ENCODE measurements around the gene FXYD4. TPM values are rescaled to one million over a fixed set of nuclear protein-coding genes. Genes with fewer than 3 reads are reported as not detected.

Gene FXYD4
- total RNA-seq, 4 donors from 2014 or later: not detected

- no peak for DNase-seq
- no peaks in the 10 kb centered on the region for H3K36me3 ChIP-seq
- no peak overlapping the region for H3K27ac ChIP-seq
- WGBS, 2 donors: 65 to 80% methylated on average over 14 of the region's 14 CpGs
- H3K4me1 ChIP-seq: peaks cover 0 to 10% of the 10 kb centered on the region in 2 donors
- H3K27me3 ChIP-seq: peaks cover 4% of the 10 kb centered on the region
- intact Hi-C loops (cut with DNase I): no loop called here
- no peak overlapping the region for H3K4me3 ChIP-seq (replicated peaks in 1 of 3)
- H3K9me3 ChIP-seq: no peaks in the 10 kb centered on the region
- TF ChIP-seq CTCF (IDR thresholded peaks at IDR 0.05) (no peak), POLR2A (IDR thresholded peaks at IDR 0.05) (no peak)
Observed at GRCh38 chr10:43351301-43351700, 20.1 kb upstream of the FXYD4 start.

GRCh38 chr10:43352951-43353350, 18.5 kb upstream of the FXYD4 start:
- TF ChIP-seq CTCF (IDR thresholded peaks at IDR 0.05) (no peak), POLR2A (IDR thresholded peaks at IDR 0.05) (no peak)
- Histone ChIP-seq H3K36me3 (no peaks in the 10 kb centered on the region), H3K27ac (no peak overlapping the region), H3K9me3 (no peaks in the 10 kb centered on the region), H3K27me3 (peaks cover 4% of the 10 kb centered on the region), H3K4me1 (peaks cover 0 to 10% of the 10 kb centered on the region in 2 donors), H3K4me3 (replicated peaks in 1 of 3) (no peak overlapping the region)
- WGBS, 2 donors: 66 to 71% methylated on average over 7 of the region's 7 CpGs
- no peak for DNase-seq
- intact Hi-C loops (cut with DNase I): no loop called here

- H3K27ac ChIP-seq: no peak overlapping the region
- peaks cover 4% of the 10 kb centered on the region for H3K27me3 ChIP-seq
- no peaks in the 10 kb centered on the region for H3K9me3 ChIP-seq
- peaks cover 0 to 10% of the 10 kb centered on the region in 2 donors for H3K4me1 ChIP-seq
- TF ChIP-seq POLR2A (IDR thresholded peaks at IDR 0.05): no peak
- no peak for TF ChIP-seq CTCF (IDR thresholded peaks at IDR 0.05)
- H3K4me3 ChIP-seq (replicated peaks in 1 of 3): no peak overlapping the region
- WGBS, 2 donors: 35 to 42% methylated on average over 3 of the region's 3 CpGs
- intact Hi-C loops (cut with DNase I): no loop called here
- H3K36me3 ChIP-seq: no peaks in the 10 kb centered on the region
- no peak for DNase-seq
Observed at GRCh38 chr10:43353495-43354329, 17.7 kb upstream of the FXYD4 start.

GRCh38 chr10:43354330-43354635, 17.2 kb upstream of the FXYD4 start:
- no peaks in the 10 kb centered on the region for H3K36me3 ChIP-seq
- peaks cover 0 to 10% of the 10 kb centered on the region in 2 donors for H3K4me1 ChIP-seq
- TF ChIP-seq CTCF (IDR thresholded peaks at IDR 0.05) (no peak), POLR2A (IDR thresholded peaks at IDR 0.05) (no peak)
- no peak overlapping the region for H3K4me3 ChIP-seq (replicated peaks in 1 of 3)
- no peak for DNase-seq
- H3K9me3 ChIP-seq: no peaks in the 10 kb centered on the region
- peaks cover 4% of the 10 kb centered on the region for H3K27me3 ChIP-seq
- WGBS, 2 donors: 61 to 69% methylated on average over 2 of the region's 2 CpGs
- no peak overlapping the region for H3K27ac ChIP-seq
- intact Hi-C loops (cut with DNase I): no loop called here

- intact Hi-C loops (cut with DNase I): no loop called here
- no peak for TF ChIP-seq POLR2A (IDR thresholded peaks at IDR 0.05)
- TF ChIP-seq CTCF (IDR thresholded peaks at IDR 0.05): no peak
- 21 to 26% methylated on average over 2 of the region's 2 CpGs for WGBS, 2 donors
- H3K9me3 ChIP-seq: no peaks in the 10 kb centered on the region
- no peak for DNase-seq
- no peak overlapping the region for H3K4me3 ChIP-seq (replicated peaks in 1 of 3)
- H3K4me1 ChIP-seq: peaks cover 0 to 10% of the 10 kb centered on the region in 2 donors
- no peak overlapping the region for H3K27ac ChIP-seq
- H3K27me3 ChIP-seq: peaks cover 4% of the 10 kb centered on the region
- no peaks in the 10 kb centered on the region for H3K36me3 ChIP-seq
Observed at GRCh38 chr10:43354879-43355380, 16.5 kb upstream of the FXYD4 start.
